H1 (cell line): ENCODE results near the gene ZNF469. TPM values are rescaled to one million over a fixed set of nuclear protein-coding genes. Genes with fewer than 3 reads are reported as not detected.

ENCODE experiments used
- BACH1 ChIP-seq: IDR thresholded peaks from 2 replicates; pipeline ENCODE4 v1.6.1; 2012; ENCODE audit warnings: low read length, improper control_type of control experiment
- CTBP2 ChIP-seq: IDR thresholded peaks from 2 replicates; pipeline ENCODE4 v1.7.0; 2011; ENCODE audit warnings: borderline replicate concordance, mild to moderate bottlenecking, moderate library complexity, mixed read lengths, low read length; ENCODE audit not compliant: insufficient read depth, insufficient read length
- FOSL1 ChIP-seq: IDR thresholded peaks from 2 replicates; pipeline ENCODE4 v1.6.1; 2011; ENCODE audit warnings: mild to moderate bottlenecking, low read depth, low read length, moderate library complexity; ENCODE audit not compliant: insufficient read depth
- NRF1 ChIP-seq: IDR thresholded peaks from 2 replicates; pipeline ENCODE4 v1.6.1; 2011; ENCODE audit warnings: mild to moderate bottlenecking, low read depth, low read length, improper control_type of control experiment
- POLR2A ChIP-seq, 2 experiments: IDR thresholded peaks; 1 replicate in 1 of 2; 2 replicates in 1 of 2; pipeline ENCODE4 v1.6.1; 2011; ENCODE audit warnings: low read depth in 2 of 2, low read length in 2 of 2, mild to moderate bottlenecking in 2 of 2; ENCODE audit errors: control extremely low read depth in 1 of 2
- SRF ChIP-seq: IDR thresholded peaks from 2 replicates; pipeline ENCODE4 v1.6.1; 2011; ENCODE audit warnings: mild to moderate bottlenecking, low read depth, low read length, moderate library complexity
- polyA plus RNA-seq, 7 experiments: library from polyadenylated mRNA; depleted of rRNA in 3 of 7; stranded (reverse) in 5 of 7; unstranded in 2 of 7; fragments of >200 nt in 5 of 7; fragments of 200-250 nt in 2 of 7; gene quantifications; 1 replicate in 5 of 7; 2 replicates in 1 of 7; 4 replicates in 1 of 7; pipeline versions ENCODE4 v1.2.1 to v1.2.3, GENCODE V29; 2011 to 2013; ENCODE audit warnings: missing spikeins in 2 of 7, mixed read lengths in 2 of 7
- total RNA-seq: library from RNA; stranded (reverse); fragmentation: NEBNext Ultra II Directional; extraction: Animal tissue kit (Norgen Biotek cat#: 25700); gene quantifications from 2 replicates; pipeline ENCODE4 v1.2.1, GENCODE V29; 2021

ZNF469 gene
- total and polyA plus RNA-seq, 2 of the 8 experiments (the other 6 are each of a cell fraction or from before 2014, with no cell fraction given) = 0.30 to 1.8 TPM

DNA sequence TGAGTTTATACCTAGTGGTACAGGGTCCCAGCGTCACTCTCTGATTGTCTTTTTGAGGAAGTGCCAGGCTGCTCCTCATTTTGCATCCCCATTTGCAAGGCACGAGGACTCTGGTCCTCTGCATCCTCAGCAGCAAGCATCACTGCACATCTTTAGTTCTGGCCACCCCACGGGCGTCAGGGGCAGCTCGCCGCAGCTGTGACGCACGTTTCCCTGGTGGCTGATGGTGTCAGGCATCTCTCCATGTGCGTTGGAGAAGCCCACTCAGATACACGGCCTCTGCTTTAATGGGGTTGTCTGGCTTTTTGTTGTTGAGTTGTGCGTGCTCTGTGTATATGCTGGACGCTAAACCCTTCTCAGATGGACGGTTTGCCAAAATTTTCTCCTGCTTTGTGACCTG, 45.2 kb upstream of the ZNF469 start (continued):
- TF ChIP-seq FOSL1 (no peak), POLR2A (IDR thresholded peaks at IDR 0.05; ENCODE audit: control extremely low read depth in 1 of 2, low read depth in 2 of 2, low read length in 2 of 2) (no peak), SRF (no peak), CTBP2 (no peak), NRF1 (no peak), BACH1 (no peak)
